Activated CD8-positive, alpha-beta T cell treated with anti-CD3 and anti-CD28 coated beads for 36 hours (primary cell): ENCODE results near the gene TMEM45B. TPM values are rescaled to one million over a fixed set of nuclear protein-coding genes. Genes with fewer than 3 reads are reported as not detected.

ENCODE experiments used
- ATAC-seq: fragments of 200-7000 bp; cut with Tn5 transposase; one replicate; pipeline ENCODE4 v1.10.0; 2021; ENCODE audit warnings: mild to moderate bottlenecking, moderate library complexity
- CTCF ChIA-PET: fragments of 350-600 bp; sonication (Branson Sonifier 250); formaldehyde crosslinking; loops from one replicate; lab custom pipeline; 2021; ENCODE audit warnings: antibody characterized with exemption; lab: Charles Lee
- POLR2A ChIA-PET: fragments of 350-600 bp; sonication (Branson Sonifier 250); formaldehyde crosslinking; loops from one replicate; lab custom pipeline; 2021; ENCODE audit warnings: antibody characterized with exemption; lab: Charles Lee
- DNase-seq: peaks from one replicate; pipeline ENCODE4 v3.0.0-alpha.2; 2020
- H3K27ac Mint-ChIP-seq: one replicate; pipeline ENCODE4 v1.8.0; 2021; ENCODE audit warnings: mild to moderate bottlenecking, mixed read lengths
- H3K27me3 Mint-ChIP-seq: one replicate; pipeline ENCODE4 v1.8.0; 2021; ENCODE audit warnings: mixed read lengths
- H3K36me3 Mint-ChIP-seq: one replicate; pipeline ENCODE4 v1.8.0; 2021; ENCODE audit warnings: low read depth, mixed read lengths
- H3K4me1 Mint-ChIP-seq: one replicate; pipeline ENCODE4 v1.8.0; 2021; ENCODE audit warnings: low read depth, mixed read lengths
- H3K4me3 Mint-ChIP-seq: one replicate; pipeline ENCODE4 v1.8.0; 2021; ENCODE audit warnings: mild to moderate bottlenecking, moderate library complexity, mixed read lengths
- H3K9me3 Mint-ChIP-seq: one replicate; pipeline ENCODE4 v1.8.0; 2021; ENCODE audit warnings: mixed read lengths
- intact Hi-C: fragments of 100-400 bp; cut with micrococcal nuclease; formaldehyde crosslinking; loops from one replicate; pipeline ENCODE4 v1.10.0; 2022
- total RNA-seq, 2 experiments: library from RNA; stranded (reverse); gene quantifications; one replicate each; pipeline ENCODE4 v1.2.3, GENCODE V29; 2021
- TF ChIP-seq, protein P1 (sequence below): fragments of 200-600 bp; IDR thresholded peaks from one replicate; pipeline ENCODE4 v1.8.0; 2022; ENCODE audit warnings: antibody characterized with exemption, mild to moderate bottlenecking

Gene TMEM45B
- total RNA-seq, 2 experiments from 2014 or later = 0.47 to 0.49 TPM

DNA sequence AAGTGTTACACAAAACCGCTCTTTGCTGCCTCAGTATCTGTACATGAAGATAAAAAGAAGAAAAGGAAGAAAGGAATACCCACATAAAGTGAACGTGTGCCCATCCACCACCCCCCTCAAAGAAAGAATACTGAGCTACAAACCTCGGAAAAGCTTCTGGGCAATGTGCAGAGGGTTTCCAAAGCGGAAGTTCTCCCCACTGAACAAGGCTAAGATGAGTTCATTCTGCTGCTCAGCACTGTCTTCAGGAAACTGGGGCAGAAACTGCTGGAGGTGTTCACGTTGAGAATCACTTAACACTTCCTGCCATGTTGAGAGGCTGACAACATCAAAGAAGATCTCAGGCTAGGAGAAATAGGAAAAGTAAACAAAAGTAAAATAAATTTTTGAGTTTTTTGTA lies 72.8 kb downstream of the TMEM45B start:
- Mint-ChIP-seq H3K27ac (peak overlapping the region; percentile 79), H3K4me1 (peaks cover 30% of the 10 kb centered on the region), H3K36me3 (peaks cover 66% of the 10 kb centered on the region), H3K27me3 (no peaks in the 10 kb centered on the region), H3K9me3 (no peaks in the 10 kb centered on the region), H3K4me3 (no peak overlapping the region)
- intact Hi-C loops = no loop called here
- peak; percentile 55 for ATAC-seq
- ChIA-PET CTCF (interaction anchor here (0.7 to 1.3 kb wide), 2 partner anchors 10 to 244 kb away, joined by 3 read pairs; no protein-coding TSS in a partner anchor), POLR2A (no interaction called here)
- TF ChIP-seq, protein P1, sequence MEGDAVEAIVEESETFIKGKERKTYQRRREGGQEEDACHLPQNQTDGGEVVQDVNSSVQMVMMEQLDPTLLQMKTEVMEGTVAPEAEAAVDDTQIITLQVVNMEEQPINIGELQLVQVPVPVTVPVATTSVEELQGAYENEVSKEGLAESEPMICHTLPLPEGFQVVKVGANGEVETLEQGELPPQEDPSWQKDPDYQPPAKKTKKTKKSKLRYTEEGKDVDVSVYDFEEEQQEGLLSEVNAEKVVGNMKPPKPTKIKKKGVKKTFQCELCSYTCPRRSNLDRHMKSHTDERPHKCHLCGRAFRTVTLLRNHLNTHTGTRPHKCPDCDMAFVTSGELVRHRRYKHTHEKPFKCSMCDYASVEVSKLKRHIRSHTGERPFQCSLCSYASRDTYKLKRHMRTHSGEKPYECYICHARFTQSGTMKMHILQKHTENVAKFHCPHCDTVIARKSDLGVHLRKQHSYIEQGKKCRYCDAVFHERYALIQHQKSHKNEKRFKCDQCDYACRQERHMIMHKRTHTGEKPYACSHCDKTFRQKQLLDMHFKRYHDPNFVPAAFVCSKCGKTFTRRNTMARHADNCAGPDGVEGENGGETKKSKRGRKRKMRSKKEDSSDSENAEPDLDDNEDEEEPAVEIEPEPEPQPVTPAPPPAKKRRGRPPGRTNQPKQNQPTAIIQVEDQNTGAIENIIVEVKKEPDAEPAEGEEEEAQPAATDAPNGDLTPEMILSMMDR = no peak
- peak; percentile 12 for DNase-seq

DNA sequence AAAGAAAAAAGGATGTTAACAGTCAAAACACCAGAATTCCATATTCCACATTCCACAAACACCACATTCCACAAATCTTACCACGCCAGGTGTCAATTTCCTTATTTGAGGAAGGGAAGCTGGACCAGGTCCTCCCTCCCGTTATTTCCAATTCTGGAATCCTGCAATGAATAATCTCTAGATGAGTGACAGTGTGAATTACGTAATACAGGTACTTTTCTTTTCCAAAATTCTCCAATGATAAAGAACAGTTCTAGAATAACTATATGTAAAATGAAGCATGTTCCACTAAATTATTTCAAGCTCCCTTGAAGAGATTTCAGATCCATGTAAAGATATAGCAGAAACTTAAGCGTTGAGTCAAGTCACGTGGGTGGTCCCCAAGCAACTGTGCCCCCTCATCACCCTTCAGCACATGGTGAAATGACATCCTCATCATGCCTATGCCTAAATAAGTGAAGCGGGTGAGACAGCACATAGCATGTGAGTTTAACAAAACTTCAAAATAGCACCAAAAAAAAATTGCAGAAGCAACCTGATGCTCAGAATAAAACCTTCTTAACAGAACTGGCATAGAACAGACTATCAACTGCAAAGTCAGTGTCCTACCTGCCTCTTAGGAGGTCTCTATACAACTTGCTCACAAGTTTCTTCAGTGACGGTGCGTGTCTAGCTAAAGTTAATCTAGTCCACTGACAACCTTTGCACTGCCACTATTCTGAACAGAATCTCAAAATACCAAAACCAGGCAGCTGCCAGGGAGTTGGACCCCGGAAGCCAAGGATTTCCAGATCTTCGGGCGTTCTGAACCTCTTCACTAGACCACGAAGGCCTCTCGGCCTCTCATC lies 78.9 kb downstream of the TMEM45B start:
- peaks cover 38% of the 10 kb centered on the region for H3K4me1 Mint-ChIP-seq
- peak overlapping the region; percentile 84 for H3K4me3 Mint-ChIP-seq
- ChIA-PET CTCF (interaction anchor here (1.1 to 2.5 kb wide), 3 partner anchors 13 to 238 kb away, joined by 4 to 7 read pairs (median 7); no protein-coding TSS in a partner anchor), POLR2A (interaction anchor here (0.6 to 1.0 kb wide), 4 partner anchors 16 to 30 kb away, joined by 3 read pairs; no protein-coding TSS in a partner anchor)
- no peaks in the 10 kb centered on the region for H3K27me3 Mint-ChIP-seq
- intact Hi-C loops = no loop called here
- peak overlapping the region; percentile 83 for H3K27ac Mint-ChIP-seq
- no peaks in the 10 kb centered on the region for H3K9me3 Mint-ChIP-seq
- ATAC-seq = peak; percentile 15
- DNase-seq = peak; percentile 44
- TF ChIP-seq, protein P1 = no peak
- peaks cover 31% of the 10 kb centered on the region for H3K36me3 Mint-ChIP-seq

DNA sequence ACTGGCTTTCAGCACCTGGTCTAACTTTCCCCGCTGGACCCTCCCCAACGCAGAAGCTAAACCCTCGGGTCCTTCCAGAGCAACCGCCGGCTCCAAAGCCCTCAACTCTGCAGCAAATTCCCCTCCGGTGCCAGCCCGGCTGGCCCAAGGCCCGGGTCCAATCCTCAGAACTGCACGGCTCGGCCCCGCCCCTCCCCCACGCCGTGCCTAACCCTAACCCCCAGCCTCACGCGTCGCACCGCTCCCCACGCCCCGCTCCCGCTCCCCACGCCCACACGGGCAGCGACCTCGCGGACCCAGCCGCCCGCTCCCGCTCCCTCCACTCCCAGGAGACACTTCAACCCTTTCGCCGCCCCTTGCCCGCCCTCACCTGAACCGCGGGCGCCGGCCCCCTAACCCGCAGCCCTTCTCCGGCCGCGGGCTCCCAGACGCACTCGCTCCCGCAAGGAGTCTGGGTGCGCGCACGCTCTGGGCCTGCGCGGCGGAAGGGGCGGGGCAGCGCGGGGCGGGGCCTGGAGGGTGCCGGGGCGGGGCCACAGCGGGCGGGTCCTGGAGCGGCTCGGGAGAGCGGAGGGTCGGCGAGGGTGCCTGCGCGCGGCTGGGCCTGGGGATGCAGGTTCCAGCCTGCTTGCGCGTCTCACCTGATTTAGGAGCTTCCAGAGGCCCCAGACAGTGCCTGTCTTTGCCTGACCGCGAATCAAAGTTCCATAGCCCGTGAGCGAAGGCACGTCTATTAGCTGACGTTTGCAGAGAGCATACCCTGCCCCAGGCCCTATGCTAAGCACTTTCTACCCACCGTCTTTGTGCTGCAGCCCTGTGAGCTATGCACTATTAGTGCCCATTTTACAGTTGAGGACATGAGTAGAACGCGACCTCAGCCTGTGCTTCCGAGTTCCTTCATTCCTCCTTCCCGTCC lies 79.7 kb downstream of the TMEM45B start, which contains the start of gene NFRKB:
NFRKB (minus strand) TSS at position 453 of the 916 bp plus-strand sequence. CDS start 2,729 bp downstream, outside the sequence.
- Mint-ChIP-seq H3K36me3 (peaks cover 26% of the 10 kb centered on the region), H3K27me3 (no peaks in the 10 kb centered on the region), H3K27ac (peak within 1 kb of the TSS; percentile 83), H3K4me3 (peak within 1 kb of the TSS; percentile 84), H3K4me1 (peaks cover 30% of the 10 kb centered on the region), H3K9me3 (no peaks in the 10 kb centered on the region)
- ChIA-PET CTCF (interaction anchor here (1.1 to 2.5 kb wide), 3 partner anchors 14 to 237 kb away, joined by 4 to 7 read pairs (median 7); no protein-coding TSS in a partner anchor), POLR2A (interaction anchor here (0.7 to 1.0 kb wide), 4 partner anchors 16 to 80 kb away, joined by 3 to 4 read pairs (median 3); no protein-coding TSS in a partner anchor)
- ATAC-seq = peak; percentile 99
- intact Hi-C loops = no loop called here
- TF ChIP-seq, protein P1 = no peak
- peak; percentile 88 for DNase-seq

DNA sequence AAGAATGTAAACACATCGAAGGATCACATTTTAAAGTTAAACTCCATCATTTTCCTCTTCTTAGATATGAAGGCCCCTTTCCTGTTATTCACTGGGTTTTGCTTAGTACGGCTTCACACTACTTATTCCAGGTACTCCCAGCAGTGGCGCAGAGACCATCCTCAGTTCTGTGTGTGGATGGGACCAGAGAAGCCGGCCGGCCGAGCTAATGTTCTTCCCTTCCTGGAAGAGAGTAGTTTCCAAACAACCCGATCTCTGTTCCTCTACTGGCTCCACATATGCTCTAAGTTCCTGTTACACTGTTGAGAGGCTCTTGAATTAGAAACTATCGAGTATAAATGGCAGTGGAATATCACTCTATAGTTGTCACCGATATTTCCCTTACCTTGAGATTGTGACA lies 80.4 kb downstream of the TMEM45B start:
- Mint-ChIP-seq H3K4me1 (peaks cover 30% of the 10 kb centered on the region), H3K27me3 (no peaks in the 10 kb centered on the region), H3K4me3 (peak overlapping the region; percentile 84), H3K36me3 (peaks cover 25% of the 10 kb centered on the region), H3K9me3 (no peaks in the 10 kb centered on the region), H3K27ac (peak overlapping the region; percentile 58)
- ChIA-PET POLR2A (interaction anchor here (0.7 to 1.0 kb wide), 2 partner anchors 17 to 81 kb away, joined by 3 to 4 read pairs; no protein-coding TSS in a partner anchor), CTCF (interaction anchor here (2.5 kb wide), 1 partner anchor 236 kb away, joined by 7 read pairs; no protein-coding TSS in a partner anchor)
- ATAC-seq (no peak), DNase-seq (no peak)
- TF ChIP-seq, protein P1 = no peak
- intact Hi-C loops = no loop called here
